ENCODE results near the gene IFIT2.

Gene IFIT2

DNA sequence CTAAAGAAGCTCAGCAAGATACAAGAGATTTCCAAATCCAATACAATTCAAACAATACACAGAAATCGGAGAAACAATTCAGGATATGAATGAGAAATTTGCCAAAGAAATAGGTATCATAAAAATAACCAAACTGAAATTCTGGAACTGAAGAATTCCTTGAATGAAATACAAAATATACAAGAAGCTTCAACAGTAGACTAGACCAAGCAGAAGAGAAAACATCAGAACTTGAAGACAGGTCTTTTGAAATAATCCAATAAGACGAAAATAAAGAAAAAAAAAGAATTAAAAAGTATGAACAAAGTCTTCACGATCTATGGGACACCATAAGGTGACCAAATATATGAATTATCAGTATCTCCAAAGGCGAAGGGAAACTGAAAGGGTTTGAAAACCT is 2.8 kb upstream of the IFIT2 start:
- no peak for DNase-seq (ENCODE audit: low read depth)
- H3K4me3 ChIP-seq (ENCODE audit: low read depth, low read length) = no peak overlapping the region
- TF ChIP-seq MYC (IDR thresholded peaks at IDR 0.05; ENCODE audit: low read depth, low read length) = no peak
- TF ChIP-seq, protein P1, sequence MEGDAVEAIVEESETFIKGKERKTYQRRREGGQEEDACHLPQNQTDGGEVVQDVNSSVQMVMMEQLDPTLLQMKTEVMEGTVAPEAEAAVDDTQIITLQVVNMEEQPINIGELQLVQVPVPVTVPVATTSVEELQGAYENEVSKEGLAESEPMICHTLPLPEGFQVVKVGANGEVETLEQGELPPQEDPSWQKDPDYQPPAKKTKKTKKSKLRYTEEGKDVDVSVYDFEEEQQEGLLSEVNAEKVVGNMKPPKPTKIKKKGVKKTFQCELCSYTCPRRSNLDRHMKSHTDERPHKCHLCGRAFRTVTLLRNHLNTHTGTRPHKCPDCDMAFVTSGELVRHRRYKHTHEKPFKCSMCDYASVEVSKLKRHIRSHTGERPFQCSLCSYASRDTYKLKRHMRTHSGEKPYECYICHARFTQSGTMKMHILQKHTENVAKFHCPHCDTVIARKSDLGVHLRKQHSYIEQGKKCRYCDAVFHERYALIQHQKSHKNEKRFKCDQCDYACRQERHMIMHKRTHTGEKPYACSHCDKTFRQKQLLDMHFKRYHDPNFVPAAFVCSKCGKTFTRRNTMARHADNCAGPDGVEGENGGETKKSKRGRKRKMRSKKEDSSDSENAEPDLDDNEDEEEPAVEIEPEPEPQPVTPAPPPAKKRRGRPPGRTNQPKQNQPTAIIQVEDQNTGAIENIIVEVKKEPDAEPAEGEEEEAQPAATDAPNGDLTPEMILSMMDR (IDR thresholded peaks at IDR 0.05; ENCODE audit: low read depth, low read length) = no peak
- TF ChIP-seq, protein P2, sequence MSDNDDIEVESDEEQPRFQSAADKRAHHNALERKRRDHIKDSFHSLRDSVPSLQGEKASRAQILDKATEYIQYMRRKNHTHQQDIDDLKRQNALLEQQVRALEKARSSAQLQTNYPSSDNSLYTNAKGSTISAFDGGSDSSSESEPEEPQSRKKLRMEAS (IDR thresholded peaks at IDR 0.05; ENCODE audit: low read depth, low read length) = no peak
- TF ChIP-seq POLR2A (IDR thresholded peaks at IDR 0.05; ENCODE audit: extremely low read depth, insufficient read length) = no peak

DNA sequence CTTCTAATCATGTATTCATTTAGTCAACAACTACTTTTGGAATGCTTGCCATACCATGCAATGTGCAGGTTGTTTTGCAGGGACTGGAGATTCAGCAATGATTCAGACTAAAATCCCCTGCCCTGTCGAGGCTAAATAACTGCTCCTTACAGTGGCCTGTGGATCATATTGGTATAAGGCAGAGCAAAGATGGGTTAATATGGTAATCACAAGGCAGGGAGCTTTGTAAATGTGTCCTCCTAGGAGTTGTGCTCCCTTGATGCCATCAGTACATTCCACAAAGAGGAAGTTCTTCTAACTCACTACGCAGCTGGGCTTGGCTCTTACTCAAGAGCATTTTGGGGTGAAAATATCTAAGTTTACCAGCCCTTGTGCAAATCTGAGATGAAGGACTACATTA is 614 bp upstream of the IFIT2 start:
- peak; percentile 87 for DNase-seq (ENCODE audit: low read depth)
- TF ChIP-seq, protein P1 (IDR thresholded peaks at IDR 0.05; ENCODE audit: low read depth, low read length) = no peak
- peak overlapping the region; percentile 83 for H3K4me3 ChIP-seq (ENCODE audit: low read depth, low read length)

DNA sequence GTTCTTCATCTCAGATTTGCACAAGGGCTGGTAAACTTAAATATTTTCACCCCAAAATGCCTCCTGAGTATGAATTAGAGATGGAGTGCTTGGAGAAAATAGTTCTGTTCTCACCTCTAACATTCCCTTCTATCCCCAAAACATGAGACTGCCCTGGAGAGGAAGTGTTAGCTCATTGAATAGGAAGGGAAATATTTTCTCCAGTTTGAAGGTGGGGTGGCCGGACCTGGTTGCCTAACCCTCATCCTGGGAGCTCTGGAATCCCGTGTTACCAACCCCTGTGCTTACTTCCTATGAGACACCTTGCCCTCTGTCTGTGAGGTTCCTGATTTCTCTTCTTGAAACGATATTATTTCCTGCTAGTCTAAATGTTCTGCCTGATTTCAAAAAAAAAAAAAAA is 779 bp downstream of the IFIT2 start:
- H3K4me3 ChIP-seq (ENCODE audit: low read depth, low read length) = peak overlapping the region; percentile 83
- TF ChIP-seq, protein P2 (IDR thresholded peaks at IDR 0.05; ENCODE audit: low read depth, low read length) = no peak
- no peak for TF ChIP-seq MYC (IDR thresholded peaks at IDR 0.05; ENCODE audit: low read depth, low read length)
- TF ChIP-seq, protein P1 (IDR thresholded peaks at IDR 0.05; ENCODE audit: low read depth, low read length) = no peak
- TF ChIP-seq POLR2A (IDR thresholded peaks at IDR 0.05; ENCODE audit: extremely low read depth, insufficient read length) = no peak
- DNase-seq (ENCODE audit: low read depth) = peak; percentile 11

DNA sequence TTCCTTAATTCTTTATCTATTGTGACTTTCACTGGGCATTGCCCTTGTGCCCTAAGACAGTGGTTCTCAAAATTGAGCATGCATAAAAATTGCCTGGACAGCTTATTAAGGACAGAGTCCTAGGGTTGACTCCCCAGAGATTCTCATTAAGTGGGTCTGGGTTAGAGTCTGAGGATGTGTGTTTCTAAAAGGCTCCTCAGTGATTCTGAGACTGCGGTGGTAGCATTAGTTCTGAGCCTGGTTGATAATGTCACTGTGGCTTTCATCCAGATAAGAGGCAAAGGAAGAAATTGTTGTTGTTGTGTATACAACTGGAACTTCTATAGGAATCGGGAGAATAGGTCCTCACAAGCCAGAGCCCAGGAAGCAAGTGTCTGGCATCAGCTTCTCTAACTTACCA is 1.3 kb downstream of the IFIT2 start:
- TF ChIP-seq MYC (IDR thresholded peaks at IDR 0.05; ENCODE audit: low read depth, low read length) (no peak), POLR2A (IDR thresholded peaks at IDR 0.05; ENCODE audit: extremely low read depth, insufficient read length) (no peak)
- TF ChIP-seq, protein P2 (IDR thresholded peaks at IDR 0.05; ENCODE audit: low read depth, low read length) = no peak
- TF ChIP-seq, protein P1 (IDR thresholded peaks at IDR 0.05; ENCODE audit: low read depth, low read length) = no peak
- H3K4me3 ChIP-seq (ENCODE audit: low read depth, low read length) = peak overlapping the region; percentile 83
- DNase-seq (ENCODE audit: low read depth) = no peak

DNA sequence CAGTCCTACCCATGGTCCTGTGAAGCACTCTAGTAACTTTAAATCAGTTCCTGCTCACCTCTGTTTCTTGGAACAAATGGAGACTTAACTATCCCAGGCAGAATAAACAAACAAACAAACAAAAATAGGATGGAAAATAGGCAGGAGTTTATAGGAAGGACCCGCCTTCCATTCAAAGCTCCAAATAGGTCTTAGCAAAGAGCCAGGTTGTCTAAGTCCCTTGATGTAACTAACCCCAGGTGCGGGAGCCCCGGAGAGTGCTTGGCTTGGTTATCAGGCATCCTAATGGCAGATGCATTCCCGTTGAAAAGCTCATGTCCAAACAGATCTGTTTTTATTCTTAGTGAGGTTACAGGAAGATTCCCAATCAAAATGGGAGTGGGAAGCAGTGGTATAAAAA is 2.2 kb downstream of the IFIT2 start:
- DNase-seq (ENCODE audit: low read depth) = no peak
- TF ChIP-seq POLR2A (IDR thresholded peaks at IDR 0.05; ENCODE audit: extremely low read depth, insufficient read length) (no peak), MYC (IDR thresholded peaks at IDR 0.05; ENCODE audit: low read depth, low read length) (no peak)
- TF ChIP-seq, protein P2 (IDR thresholded peaks at IDR 0.05; ENCODE audit: low read depth, low read length) = no peak
- TF ChIP-seq, protein P1 (IDR thresholded peaks at IDR 0.05; ENCODE audit: low read depth, low read length) = no peak
- H3K4me3 ChIP-seq (ENCODE audit: low read depth, low read length) = no peak overlapping the region

DNA sequence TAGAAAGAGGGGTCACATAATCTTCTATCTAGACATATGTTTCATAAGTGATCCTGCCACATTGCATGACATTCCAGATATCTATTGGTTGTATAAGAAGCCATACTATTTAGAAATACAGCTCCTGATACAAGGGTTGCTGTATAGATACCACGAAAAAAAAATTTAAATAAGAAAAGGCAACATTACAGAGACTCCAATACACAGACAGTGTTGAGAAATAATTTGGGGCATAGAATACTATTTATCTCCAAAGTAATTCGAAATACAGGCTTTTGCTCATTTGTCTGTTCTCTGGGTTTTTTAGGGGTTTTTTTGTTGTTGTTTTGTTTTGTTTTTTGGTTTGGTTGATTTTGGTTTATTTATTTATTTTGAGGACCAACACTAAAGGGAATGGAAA is 2.6 kb downstream of the IFIT2 start:
- no peak for DNase-seq (ENCODE audit: low read depth)
- TF ChIP-seq, protein P2 (IDR thresholded peaks at IDR 0.05; ENCODE audit: low read depth, low read length) = no peak
- no peak for TF ChIP-seq POLR2A (IDR thresholded peaks at IDR 0.05; ENCODE audit: extremely low read depth, insufficient read length)
- TF ChIP-seq, protein P1 (IDR thresholded peaks at IDR 0.05; ENCODE audit: low read depth, low read length) = no peak
- no peak for TF ChIP-seq MYC (IDR thresholded peaks at IDR 0.05; ENCODE audit: low read depth, low read length)
- no peak overlapping the region for H3K4me3 ChIP-seq (ENCODE audit: low read depth, low read length)

Measured in NB4 (cell line).